Type B pancreatic cell (in vitro differentiated cells): ENCODE results near the gene KSR1. TPM values are rescaled to one million over a fixed set of nuclear protein-coding genes. Genes with fewer than 3 reads are reported as not detected.
"Not testable (repeated sequence)": the region's sequence is repeated elsewhere in the genome, so short reads cannot be mapped to it uniquely, and the experiment has no call there.

Experiments
- DNase-seq: peaks from one replicate; pipeline ENCODE4 v3.0.0; 2021; ENCODE audit warnings: mixed read lengths; ENCODE audit not compliant: unreplicated experiment; ENCODE audit errors: extremely low spot score
- H3K27ac Mint-ChIP-seq: 2 replicates; pipeline ENCODE4 v1.8.0; 2021; ENCODE audit warnings: mild to moderate bottlenecking, mixed read lengths
- H3K27me3 Mint-ChIP-seq: 2 replicates; pipeline ENCODE4 v1.8.0; 2021; ENCODE audit warnings: mixed read lengths
- H3K36me3 Mint-ChIP-seq: 2 replicates; pipeline ENCODE4 v1.8.0; 2021; ENCODE audit warnings: mixed read lengths
- H3K4me1 Mint-ChIP-seq: one replicate; pipeline ENCODE4 v1.8.0; 2021; ENCODE audit warnings: mixed read lengths; ENCODE audit not compliant: unreplicated experiment
- H3K4me3 Mint-ChIP-seq: 2 replicates; pipeline ENCODE4 v1.8.0; 2021; ENCODE audit warnings: mild to moderate bottlenecking, mixed read lengths
- H3K9me3 Mint-ChIP-seq: 2 replicates; pipeline ENCODE4 v1.8.0; 2021; ENCODE audit warnings: mixed read lengths
- total RNA-seq: library from RNA; stranded (reverse); gene quantifications from 2 replicates; pipeline ENCODE4 v1.2.1, GENCODE V29; 2021; ENCODE audit warnings: low replicate concordance
- TF ChIP-seq, protein P1 (sequence below): fragments of 200-600 bp; sonication (generic); conservative IDR thresholded peaks from 2 replicates; pipeline ENCODE4 v1.5.0; 2021; ENCODE audit warnings: antibody characterized with exemption, mild to moderate bottlenecking

Gene KSR1
- total RNA-seq, 1 donor from 2014 or later, result 57.8 TPM

DNA sequence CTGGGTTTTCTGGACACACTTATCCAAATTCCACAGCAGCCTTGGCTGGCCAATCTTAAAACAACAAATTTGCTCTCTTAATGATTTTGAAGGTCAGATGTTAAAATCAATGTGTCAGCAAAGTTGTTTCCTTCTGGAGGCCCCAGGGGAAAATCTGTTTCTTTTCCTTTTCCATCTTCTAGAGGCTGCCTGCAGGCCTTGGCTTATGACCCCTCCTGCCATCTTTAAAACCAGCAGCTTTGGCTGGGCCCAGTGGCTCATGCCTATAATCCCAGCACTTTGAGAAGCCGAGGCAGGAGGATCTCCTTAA lies 177.7 kb downstream of the KSR1 start:
- H3K9me3 Mint-ChIP-seq, result no peaks in the 10 kb centered on the region
- TF ChIP-seq, protein P1, sequence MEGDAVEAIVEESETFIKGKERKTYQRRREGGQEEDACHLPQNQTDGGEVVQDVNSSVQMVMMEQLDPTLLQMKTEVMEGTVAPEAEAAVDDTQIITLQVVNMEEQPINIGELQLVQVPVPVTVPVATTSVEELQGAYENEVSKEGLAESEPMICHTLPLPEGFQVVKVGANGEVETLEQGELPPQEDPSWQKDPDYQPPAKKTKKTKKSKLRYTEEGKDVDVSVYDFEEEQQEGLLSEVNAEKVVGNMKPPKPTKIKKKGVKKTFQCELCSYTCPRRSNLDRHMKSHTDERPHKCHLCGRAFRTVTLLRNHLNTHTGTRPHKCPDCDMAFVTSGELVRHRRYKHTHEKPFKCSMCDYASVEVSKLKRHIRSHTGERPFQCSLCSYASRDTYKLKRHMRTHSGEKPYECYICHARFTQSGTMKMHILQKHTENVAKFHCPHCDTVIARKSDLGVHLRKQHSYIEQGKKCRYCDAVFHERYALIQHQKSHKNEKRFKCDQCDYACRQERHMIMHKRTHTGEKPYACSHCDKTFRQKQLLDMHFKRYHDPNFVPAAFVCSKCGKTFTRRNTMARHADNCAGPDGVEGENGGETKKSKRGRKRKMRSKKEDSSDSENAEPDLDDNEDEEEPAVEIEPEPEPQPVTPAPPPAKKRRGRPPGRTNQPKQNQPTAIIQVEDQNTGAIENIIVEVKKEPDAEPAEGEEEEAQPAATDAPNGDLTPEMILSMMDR, result no peak
- H3K27me3 Mint-ChIP-seq, result no peaks in the 10 kb centered on the region
- no peaks in the 10 kb centered on the region for H3K36me3 Mint-ChIP-seq
- peaks cover 9% of the 10 kb centered on the region for H3K4me1 Mint-ChIP-seq
- H3K4me3 Mint-ChIP-seq, result no peak overlapping the region
- H3K27ac Mint-ChIP-seq, result no peak overlapping the region
- no peak for DNase-seq

DNA sequence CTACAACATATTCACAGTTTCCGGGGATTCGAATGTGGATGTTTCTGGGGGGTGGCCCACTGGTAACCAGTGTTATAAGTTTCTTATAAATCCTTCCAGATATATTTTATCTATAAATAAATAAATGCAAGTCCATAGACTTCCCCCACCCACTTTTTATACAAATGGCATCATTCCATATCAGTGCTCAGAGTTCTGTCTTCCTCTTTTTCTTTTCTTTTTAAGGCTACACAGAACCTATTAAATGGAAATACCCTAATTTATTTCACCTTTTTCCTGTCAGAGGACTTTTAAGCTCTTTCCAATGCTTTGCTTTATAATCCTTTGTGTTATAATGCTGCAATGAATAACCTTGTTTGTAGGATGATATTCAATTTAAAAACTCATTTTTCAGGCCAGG lies 178.5 kb downstream of the KSR1 start:
- Mint-ChIP-seq H3K4me1 (peaks cover 9% of the 10 kb centered on the region), H3K9me3 (no peaks in the 10 kb centered on the region), H3K27ac (no peak overlapping the region), H3K36me3 (no peaks in the 10 kb centered on the region), H3K27me3 (no peaks in the 10 kb centered on the region), H3K4me3 (no peak overlapping the region)
- TF ChIP-seq, protein P1, result no peak
- DNase-seq, result no peak

DNA sequence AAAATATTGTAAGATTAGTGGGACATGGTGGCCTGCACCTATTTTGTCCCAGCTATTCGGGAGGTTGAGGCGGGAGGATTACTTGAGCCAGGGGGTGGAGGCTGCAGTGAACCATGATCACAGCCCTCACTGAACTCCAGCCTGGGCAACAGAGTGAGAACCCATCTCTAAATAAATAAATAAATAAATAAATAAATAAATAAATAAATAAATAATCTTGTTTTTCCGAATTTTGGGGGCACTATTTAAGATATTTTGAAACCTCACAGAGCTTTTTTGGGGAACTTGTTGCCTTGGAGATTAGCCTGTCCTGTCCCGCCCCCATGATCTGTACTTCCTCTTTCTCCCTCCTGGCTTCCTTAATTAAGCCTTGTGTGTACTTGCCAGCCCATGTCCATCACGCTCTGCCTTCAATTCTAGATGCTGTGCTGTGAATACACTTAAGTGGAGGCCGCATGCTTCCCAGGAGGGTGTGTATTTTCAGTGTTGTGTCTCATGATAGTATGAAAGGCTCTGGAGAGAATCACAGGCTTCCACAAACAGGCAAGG lies 179.1 kb downstream of the KSR1 start:
- H3K4me1 Mint-ChIP-seq, result peaks cover 9% of the 10 kb centered on the region
- TF ChIP-seq, protein P1, result no peak
- H3K4me3 Mint-ChIP-seq, result no peak overlapping the region
- no peaks in the 10 kb centered on the region for H3K36me3 Mint-ChIP-seq
- no peaks in the 10 kb centered on the region for H3K9me3 Mint-ChIP-seq
- H3K27ac Mint-ChIP-seq, result no peak overlapping the region
- DNase-seq, result no peak
- no peaks in the 10 kb centered on the region for H3K27me3 Mint-ChIP-seq

DNA sequence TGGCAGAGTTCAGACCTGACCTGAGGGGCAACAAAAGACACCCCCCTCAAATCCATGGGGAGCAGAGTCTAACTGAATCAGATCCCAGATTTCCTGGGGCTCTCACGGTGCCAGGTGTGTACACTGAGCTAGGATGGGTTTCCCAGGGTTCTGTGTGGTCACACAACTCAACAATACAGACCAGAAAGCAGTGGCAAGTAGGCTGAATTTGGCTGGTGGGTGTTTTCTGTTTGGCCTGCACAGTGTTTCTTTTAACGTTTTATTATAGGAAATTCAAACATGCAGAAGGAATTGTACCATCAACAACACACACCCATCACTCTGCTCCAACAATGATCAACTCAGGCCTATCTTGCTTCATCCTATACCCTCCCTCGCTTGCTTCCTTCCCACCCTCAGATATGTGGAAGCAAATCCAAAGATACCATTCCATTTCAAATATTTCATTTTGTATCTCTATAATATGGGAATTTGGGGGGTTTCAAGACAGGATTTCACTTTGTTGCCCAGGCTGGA lies 179.8 kb downstream of the KSR1 start:
- DNase-seq, H3K27me3 Mint-ChIP-seq, H3K9me3 Mint-ChIP-seq, H3K36me3 Mint-ChIP-seq, H3K4me1 Mint-ChIP-seq, H3K27ac Mint-ChIP-seq, H3K4me3 Mint-ChIP-seq: not testable (repeated sequence)

DNA sequence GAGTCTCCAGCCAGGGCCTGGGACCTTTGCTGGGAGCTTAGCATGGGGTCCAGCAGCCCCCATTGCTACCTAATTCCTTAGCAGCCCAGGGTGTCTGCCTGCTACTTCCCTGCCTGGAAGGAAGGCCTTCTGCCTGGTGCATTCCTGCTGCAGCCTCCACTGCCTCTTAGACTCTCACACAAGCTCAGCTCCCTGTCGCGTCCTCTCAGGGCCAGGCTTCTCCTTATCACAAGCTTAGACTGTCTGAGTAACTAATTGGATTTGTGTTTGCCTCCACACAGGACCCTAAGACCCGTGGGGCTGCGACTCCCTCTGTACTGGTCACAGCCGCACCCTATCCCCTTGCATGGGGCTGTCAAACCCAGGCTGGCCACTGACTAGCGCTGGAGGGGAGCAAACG lies 181.6 kb downstream of the KSR1 start:
- not testable (repeated sequence) for H3K27me3 Mint-ChIP-seq, H3K9me3 Mint-ChIP-seq, DNase-seq, H3K36me3 Mint-ChIP-seq, H3K4me3 Mint-ChIP-seq, H3K4me1 Mint-ChIP-seq, H3K27ac Mint-ChIP-seq

DNA sequence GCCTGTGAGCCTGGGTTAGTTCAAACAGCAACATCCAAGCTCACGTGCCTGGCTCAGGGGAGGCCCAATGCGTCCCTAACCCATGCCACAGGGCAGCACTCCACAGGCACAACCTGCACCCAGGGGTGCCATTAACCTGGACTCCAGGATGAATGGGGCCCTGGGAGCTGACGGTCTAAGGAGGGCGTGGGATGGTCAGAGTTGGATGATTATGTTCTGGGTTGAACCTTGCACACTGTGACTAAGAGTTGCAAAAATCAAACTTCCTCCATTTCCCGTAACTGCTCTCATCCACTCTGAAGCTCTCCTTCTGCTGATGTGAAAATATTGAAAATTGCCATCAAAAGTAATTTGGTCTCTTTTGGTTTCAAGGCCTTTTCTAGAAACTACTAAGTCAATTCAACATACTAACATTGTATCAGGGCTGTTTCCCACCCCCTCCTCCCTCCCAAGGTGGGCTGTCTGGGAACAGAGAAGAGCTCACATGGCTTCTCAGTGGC lies 182.2 kb downstream of the KSR1 start:
- H3K27me3 Mint-ChIP-seq, result not testable (repeated sequence)

DNA sequence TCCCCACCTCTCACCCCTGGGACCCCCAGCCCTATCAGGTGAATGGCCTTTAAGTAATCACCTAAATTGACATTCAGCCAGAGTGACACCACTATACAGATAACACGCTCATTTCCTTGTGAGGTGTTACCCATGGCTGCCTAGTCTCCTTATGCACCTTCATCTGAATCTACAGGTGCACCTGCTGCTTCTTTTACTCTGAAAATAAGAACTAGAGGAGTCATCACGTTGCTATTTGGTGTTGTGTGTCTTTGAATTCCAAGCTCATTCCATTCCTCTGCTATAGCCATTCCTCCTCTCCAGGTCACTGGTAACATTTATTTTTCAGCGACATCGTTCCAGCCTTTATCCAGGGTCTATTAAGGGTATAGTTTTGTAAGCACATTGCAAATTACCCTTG lies 184.5 kb downstream of the KSR1 start:
- TF ChIP-seq, protein P1, result no peak
- Mint-ChIP-seq H3K4me1 (no peaks in the 10 kb centered on the region), H3K9me3 (no peaks in the 10 kb centered on the region), H3K4me3 (no peak overlapping the region), H3K27ac (no peak overlapping the region), H3K36me3 (no peaks in the 10 kb centered on the region), H3K27me3 (no peaks in the 10 kb centered on the region)
- DNase-seq, result no peak

More for the DNA sequence above, 182.2 kb downstream of the KSR1 start:
- DNase-seq, H3K36me3 Mint-ChIP-seq, H3K4me1 Mint-ChIP-seq, H3K4me3 Mint-ChIP-seq, H3K27ac Mint-ChIP-seq, H3K9me3 Mint-ChIP-seq: not testable (repeated sequence)
